Stimulated activated CD8-positive, alpha-beta memory T cell treated with anti-CD3 and anti-CD28 coated beads, Interleukin-15, amount 100 ng/mL, for 1 hour (primary cell): Measurements from ENCODE around the gene HTT-AS.
"Not testable (repeated sequence)": the region's sequence is repeated elsewhere in the genome, so short reads cannot be mapped to it uniquely, and the experiment has no call there.

Experiments
- DNase-seq: peaks from one replicate; pipeline ENCODE4 v3.0.0-alpha.2; 2020; ENCODE audit warnings: low read depth

Gene HTT-AS

GRCh38 chr4:3051141-3051897 lies 23.0 kb downstream of the HTT-AS start:
- DNase-seq = not testable (repeated sequence)

- peak; percentile 35 for DNase-seq
Measured at GRCh38 chr4:3047464-3048286, 26.7 kb downstream of the HTT-AS start.

- DNase-seq = no peak
Measured at GRCh38 chr4:3046623-3047022, 27.7 kb downstream of the HTT-AS start.

- DNase-seq = no peak
Measured at GRCh38 chr4:3046162-3046561, 28.2 kb downstream of the HTT-AS start.

GRCh38 chr4:3044870-3045819 lies 29.2 kb downstream of the HTT-AS start:
- DNase-seq = peak; percentile 52

GRCh38 chr4:3043282-3044020 lies 30.9 kb downstream of the HTT-AS start:
- no peak for DNase-seq

GRCh38 chr4:3042226-3042625 lies 32.1 kb downstream of the HTT-AS start:
- DNase-seq = no peak

GRCh38 chr4:3041192-3042142 lies 32.9 kb downstream of the HTT-AS start:
- DNase-seq = no peak

- no peak for DNase-seq
Measured at GRCh38 chr4:3040452-3041191, 33.7 kb downstream of the HTT-AS start.

- DNase-seq = no peak
Measured at GRCh38 chr4:3039706-3040366, 34.5 kb downstream of the HTT-AS start.

- no peak for DNase-seq
Measured at GRCh38 chr4:3037957-3038461, 36.3 kb downstream of the HTT-AS start.

GRCh38 chr4:3036131-3036952 lies 38.0 kb downstream of the HTT-AS start:
- no peak for DNase-seq

- DNase-seq = no peak
Measured at GRCh38 chr4:3035674-3036073, 38.7 kb downstream of the HTT-AS start.

GRCh38 chr4:3035249-3035648 lies 39.1 kb downstream of the HTT-AS start:
- DNase-seq = no peak

- no peak for DNase-seq
Measured at GRCh38 chr4:3034231-3034630, 40.1 kb downstream of the HTT-AS start.

- DNase-seq = no peak
Measured at GRCh38 chr4:3031357-3032082, 42.8 kb downstream of the HTT-AS start.
